ENCODE data around the gene LARGE1. TPM values are rescaled to one million over a fixed set of nuclear protein-coding genes. Genes with fewer than 3 reads are reported as not detected.

LARGE1 gene
- total RNA-seq, 1 donor: 15.0 TPM

DNA sequence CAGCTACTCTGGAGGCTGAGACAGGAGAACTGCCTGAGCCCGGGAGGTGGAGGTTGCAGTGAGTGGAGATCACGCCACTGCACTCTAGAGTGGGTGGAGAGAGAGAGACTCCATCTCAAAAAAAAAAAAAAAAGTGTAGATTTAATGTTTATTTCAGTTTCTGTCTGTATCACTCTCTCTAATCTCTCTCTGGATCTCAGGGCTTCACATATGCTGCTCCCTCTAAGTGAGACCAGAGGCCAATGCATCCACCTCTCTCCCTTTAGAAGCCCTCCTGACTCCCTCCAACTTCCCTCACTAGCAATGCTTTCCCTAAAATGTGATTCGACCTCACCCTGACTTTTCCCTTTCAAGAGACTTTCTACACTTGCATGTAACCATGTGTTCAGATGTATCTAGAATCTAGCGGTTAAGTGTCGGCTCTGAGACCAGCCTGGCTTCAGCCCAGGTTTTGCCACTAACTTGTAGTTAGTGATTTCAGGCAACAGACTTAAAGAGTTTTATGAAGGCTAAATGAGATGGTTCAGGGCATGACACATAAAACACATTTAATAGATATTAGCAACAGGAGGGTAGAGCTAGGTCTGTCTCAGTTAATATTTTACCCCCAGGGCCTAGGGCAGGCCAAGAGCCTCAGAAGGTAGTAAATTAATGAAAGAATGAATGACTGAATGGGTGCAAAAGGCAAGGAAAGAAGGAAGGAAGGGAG is 364.3 kb downstream of the LARGE1 start:
- no peak for DNase-seq (ENCODE audit: low read depth)
- H3K4me3 ChIP-seq (ENCODE audit: low read depth, low read length): no peak overlapping the region
- TF ChIP-seq, protein P1, sequence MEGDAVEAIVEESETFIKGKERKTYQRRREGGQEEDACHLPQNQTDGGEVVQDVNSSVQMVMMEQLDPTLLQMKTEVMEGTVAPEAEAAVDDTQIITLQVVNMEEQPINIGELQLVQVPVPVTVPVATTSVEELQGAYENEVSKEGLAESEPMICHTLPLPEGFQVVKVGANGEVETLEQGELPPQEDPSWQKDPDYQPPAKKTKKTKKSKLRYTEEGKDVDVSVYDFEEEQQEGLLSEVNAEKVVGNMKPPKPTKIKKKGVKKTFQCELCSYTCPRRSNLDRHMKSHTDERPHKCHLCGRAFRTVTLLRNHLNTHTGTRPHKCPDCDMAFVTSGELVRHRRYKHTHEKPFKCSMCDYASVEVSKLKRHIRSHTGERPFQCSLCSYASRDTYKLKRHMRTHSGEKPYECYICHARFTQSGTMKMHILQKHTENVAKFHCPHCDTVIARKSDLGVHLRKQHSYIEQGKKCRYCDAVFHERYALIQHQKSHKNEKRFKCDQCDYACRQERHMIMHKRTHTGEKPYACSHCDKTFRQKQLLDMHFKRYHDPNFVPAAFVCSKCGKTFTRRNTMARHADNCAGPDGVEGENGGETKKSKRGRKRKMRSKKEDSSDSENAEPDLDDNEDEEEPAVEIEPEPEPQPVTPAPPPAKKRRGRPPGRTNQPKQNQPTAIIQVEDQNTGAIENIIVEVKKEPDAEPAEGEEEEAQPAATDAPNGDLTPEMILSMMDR (IDR thresholded peaks at IDR 0.05; ENCODE audit: insufficient read depth, low read length): no peak

DNA sequence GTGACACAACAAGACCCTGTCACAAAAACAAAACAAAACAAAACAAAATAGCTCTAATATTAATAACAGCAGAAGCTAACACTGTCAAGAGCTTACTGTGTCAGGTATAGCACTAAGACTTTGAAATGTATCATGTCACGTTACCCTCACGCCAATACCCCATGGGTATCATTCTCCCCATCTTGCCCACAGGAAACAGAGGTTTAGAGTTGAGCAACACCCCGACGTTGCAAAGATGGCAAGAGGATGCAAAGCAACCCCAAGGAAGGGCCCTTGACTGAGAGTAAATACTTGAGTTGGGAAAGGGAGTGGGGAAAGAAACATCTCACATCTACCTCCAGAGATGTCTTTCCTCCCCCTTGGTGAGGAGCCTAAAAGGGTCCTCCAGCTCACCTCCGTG is 366.8 kb downstream of the LARGE1 start:
- TF ChIP-seq, protein P1 (IDR thresholded peaks at IDR 0.05; ENCODE audit: insufficient read depth, low read length): no peak
- DNase-seq (ENCODE audit: low read depth): no peak

DNA sequence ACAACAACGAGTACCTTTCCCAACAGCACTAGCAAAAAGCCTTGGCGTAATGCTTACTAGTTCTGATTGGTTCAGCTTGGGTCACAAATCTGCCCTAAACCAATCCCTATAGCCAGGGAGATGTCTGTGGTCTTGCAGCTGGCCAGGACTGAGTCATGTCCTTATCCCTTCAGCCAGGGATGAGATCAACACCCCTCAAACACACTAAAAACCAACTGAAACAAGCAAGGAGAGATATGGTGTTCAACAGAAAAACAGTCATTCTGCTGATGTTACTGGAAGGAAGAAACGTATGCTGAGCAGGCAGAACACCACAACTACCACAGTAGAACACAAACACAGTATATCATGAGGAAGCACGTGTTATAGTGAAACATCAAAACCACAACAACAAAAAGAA is 375.6 kb downstream of the LARGE1 start:
- TF ChIP-seq, protein P1 (IDR thresholded peaks at IDR 0.05; ENCODE audit: insufficient read depth, low read length): no peak
- peak; percentile 19 for DNase-seq (ENCODE audit: low read depth)
- no peak overlapping the region for H3K4me3 ChIP-seq (ENCODE audit: low read depth, low read length)

More for the DNA sequence above, 366.8 kb downstream of the LARGE1 start:
- H3K4me3 ChIP-seq (ENCODE audit: low read depth, low read length): no peak overlapping the region

DNA sequence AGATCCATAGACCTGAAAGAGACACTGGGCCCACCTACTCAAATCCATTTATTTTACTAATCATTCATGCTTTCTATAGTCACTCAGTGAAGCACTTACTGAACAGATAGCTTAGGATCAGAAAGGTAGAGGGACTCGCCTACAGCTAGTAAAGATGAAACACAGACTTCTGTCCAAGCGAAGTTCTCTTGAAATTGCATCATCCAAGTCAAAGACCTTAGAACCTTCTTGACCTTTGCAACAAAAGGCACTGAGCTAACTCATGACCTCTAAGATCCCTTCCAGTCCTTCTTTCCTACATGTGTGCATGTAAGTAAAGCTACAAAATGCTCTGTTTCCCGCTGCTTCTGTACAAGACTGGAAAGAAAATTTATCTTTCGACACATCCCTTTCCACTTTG is 377.6 kb downstream of the LARGE1 start:
- DNase-seq (ENCODE audit: low read depth): no peak
- TF ChIP-seq, protein P1 (IDR thresholded peaks at IDR 0.05; ENCODE audit: insufficient read depth, low read length): no peak
- no peak overlapping the region for H3K4me3 ChIP-seq (ENCODE audit: low read depth, low read length)

DNA sequence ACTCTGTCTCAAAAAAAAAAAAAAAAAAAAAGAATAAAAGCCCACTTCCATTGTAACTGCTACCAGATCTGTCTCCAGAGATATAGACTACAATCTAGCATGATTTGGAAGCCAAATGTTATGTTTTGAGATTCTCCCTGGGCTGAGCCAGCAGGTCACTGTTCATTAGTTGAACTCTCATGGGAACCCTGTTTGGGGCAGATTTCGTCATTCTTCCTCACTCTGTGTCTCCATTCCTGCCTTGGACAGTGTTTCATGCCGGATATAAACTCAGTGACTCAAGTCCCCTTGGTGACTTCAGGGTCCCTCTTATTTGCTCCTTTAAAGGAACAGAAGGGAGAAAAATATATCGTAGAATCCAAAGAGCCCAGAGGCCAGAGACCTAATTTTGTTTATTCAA is 378.1 kb downstream of the LARGE1 start:
- no peak overlapping the region for H3K4me3 ChIP-seq (ENCODE audit: low read depth, low read length)
- DNase-seq (ENCODE audit: low read depth): no peak
- TF ChIP-seq, protein P1 (IDR thresholded peaks at IDR 0.05; ENCODE audit: insufficient read depth, low read length): no peak

DNA sequence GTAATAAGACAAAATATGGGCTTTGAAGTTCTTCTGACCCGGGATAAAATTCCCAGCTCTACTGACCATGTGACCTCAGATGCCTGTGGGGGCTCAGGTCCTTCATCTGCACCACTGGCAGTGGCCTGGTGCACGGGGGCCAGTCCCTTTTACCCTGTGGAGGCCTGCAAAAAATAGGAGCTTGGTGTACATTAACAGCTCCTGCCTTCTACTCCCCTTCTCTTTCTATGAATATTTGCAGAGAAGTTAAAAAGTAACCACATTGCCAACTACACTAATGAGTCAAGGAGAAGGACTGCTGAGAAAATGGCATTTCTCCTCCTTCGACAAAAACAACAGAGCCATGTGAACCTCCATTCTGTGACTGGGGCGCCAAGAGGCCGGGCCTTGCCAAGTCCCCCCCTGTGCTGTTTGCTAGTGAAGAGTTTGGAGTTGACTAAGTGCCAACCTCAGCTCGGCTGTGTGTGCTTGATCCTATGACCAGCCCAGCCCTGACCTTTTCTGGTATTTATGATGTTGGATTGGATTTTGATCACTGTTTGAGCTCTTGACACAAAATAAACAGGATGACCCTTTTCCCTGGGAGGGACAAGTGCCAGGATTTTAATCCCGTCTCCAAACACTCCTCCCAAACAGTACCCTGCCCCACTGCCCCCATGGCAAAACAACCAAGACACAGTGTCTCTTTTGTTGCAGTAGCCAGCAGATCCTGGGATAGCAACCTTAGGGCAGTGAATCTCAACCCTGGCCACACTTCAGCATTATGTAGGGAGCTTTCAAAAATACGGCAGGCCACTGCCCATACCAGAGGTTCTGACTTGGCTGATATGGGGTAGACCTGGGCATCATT is 380.1 kb downstream of the LARGE1 start:
- DNase-seq (ENCODE audit: low read depth): peak; percentile 49
- H3K4me3 ChIP-seq (ENCODE audit: low read depth, low read length): no peak overlapping the region
- TF ChIP-seq, protein P1 (IDR thresholded peaks at IDR 0.05; ENCODE audit: insufficient read depth, low read length): no peak
